Uterus (tissue), 4 donors: ENCODE measurements around the gene SLC4A7. TPM values are rescaled to one million over a fixed set of nuclear protein-coding genes. Genes with fewer than 3 reads are reported as not detected.

Source experiments
- DNase-seq, 2 donors: peaks; one replicate each; pipeline ENCODE4 v3.0.0-alpha.2; 2019 to 2020
- H3K27ac ChIP-seq, 2 donors: fragments of 200-600 bp; sonication (generic); 1 replicate in 1 of 2; 2 replicates in 1 of 2; pipeline ENCODE4 v1.5.1; 2016 to 2018
- H3K27me3 ChIP-seq, 2 donors: fragments of 200-600 bp; sonication (generic); one replicate each; pipeline ENCODE4 v1.5.1; 2018 to 2019; ENCODE audit warnings: control low read depth in 1 of 2
- H3K36me3 ChIP-seq, 2 donors: fragments of 200-600 bp; sonication (generic); one replicate each; pipeline ENCODE4 v1.5.1; 2019; ENCODE audit warnings: control low read depth in 1 of 2
- H3K4me1 ChIP-seq, 2 donors: fragments of 200-600 bp; sonication (generic); one replicate each; pipeline ENCODE4 v1.5.1; 2018 to 2019; ENCODE audit warnings: control low read depth in 1 of 2
- H3K4me3 ChIP-seq, 2 donors: fragments of 200-600 bp; sonication (generic); 1 replicate in 1 of 2; 2 replicates in 1 of 2; pipeline ENCODE4 v1.5.1; 2018 to 2019; ENCODE audit warnings: mild to moderate bottlenecking in 1 of 2
- H3K9me3 ChIP-seq, 2 donors: fragments of 200-600 bp; sonication (generic); one replicate each; pipeline ENCODE4 v1.5.1; 2019; ENCODE audit warnings: control low read depth in 1 of 2
- CTCF ChIP-seq, 4 experiments: fragments of 200-600 bp in 2 of 4; fragments of 450-650 bp in 2 of 4; sonication (generic) in 2 of 4; IDR thresholded peaks; one replicate each; pipeline ENCODE4 v1.5.1; 2016 to 2019; ENCODE audit warnings: antibody characterized with exemption in 4 of 4, mild to moderate bottlenecking in 2 of 4, moderate library complexity in 1 of 4
- POLR2A ChIP-seq, 2 donors: fragments of 450-650 bp; IDR thresholded peaks; one replicate each; pipeline ENCODE4 v1.6.1; 2016; ENCODE audit warnings: antibody characterized with exemption in 2 of 2, mild to moderate bottlenecking in 1 of 2, moderate library complexity in 1 of 2
- intact Hi-C: fragments of 100-400 bp; cut with DNase I; formaldehyde crosslinking; loops from one replicate; pipeline ENCODE4 v1.15.1; 2023; ENCODE audit warnings: low total_unique reads
- total RNA-seq, 4 donors: library from RNA; depleted of rRNA in 3 of 4; stranded (reverse); fragments of >200 nt in 3 of 4; gene quantifications; one replicate each; pipeline versions ENCODE4 v1.1.0 to v1.2.4, GENCODE V29; 2014 to 2023
- donor health status: DM: yes; HTN: yes; CAD: no.

The SLC4A7 gene
- total RNA-seq, 4 donors from 2014 or later = 20.0 to 83.5 (median 37.2) TPM

- H3K9me3 ChIP-seq = no peaks in the 10 kb centered on the region
- H3K27me3 ChIP-seq = no peaks in the 10 kb centered on the region
- intact Hi-C loops = no loop called here
- TF ChIP-seq POLR2A (IDR thresholded peaks at IDR 0.05) (no peak), CTCF (IDR thresholded peaks at IDR 0.05) (no peak)
- peak overlapping the region in 1 of 2 donors; percentile 47 for H3K27ac ChIP-seq
- peak; percentile 17 to 32 for DNase-seq
- H3K4me3 ChIP-seq = no peak overlapping the region
- no peaks in the 10 kb centered on the region for H3K36me3 ChIP-seq
- no peaks in the 10 kb centered on the region for H3K4me1 ChIP-seq
Measured at GRCh38 chr3:27326629-27327545, 157.3 kb downstream of the SLC4A7 start.

- H3K27ac ChIP-seq = peak overlapping the region in 1 of 2 donors; percentile 47
- intact Hi-C loops = no loop called here
Measured at GRCh38 chr3:27326202-27326601, 158.0 kb downstream of the SLC4A7 start.

GRCh38 chr3:27325419-27325818, 158.8 kb downstream of the SLC4A7 start:
- no peaks in the 10 kb centered on the region for H3K27me3 ChIP-seq
- peak overlapping the region in 1 of 2 donors; percentile 47 for H3K27ac ChIP-seq
- H3K4me1 ChIP-seq = no peaks in the 10 kb centered on the region
- no peak for TF ChIP-seq CTCF (IDR thresholded peaks at IDR 0.05)
- no peak for TF ChIP-seq POLR2A (IDR thresholded peaks at IDR 0.05)
- intact Hi-C loops = no loop called here
- no peak for DNase-seq
- no peak overlapping the region for H3K4me3 ChIP-seq
- H3K9me3 ChIP-seq = no peaks in the 10 kb centered on the region
- no peaks in the 10 kb centered on the region for H3K36me3 ChIP-seq

More at GRCh38 chr3:27326202-27326601, 158.0 kb downstream of the SLC4A7 start:
- no peaks in the 10 kb centered on the region for H3K9me3 ChIP-seq
- no peak overlapping the region for H3K4me3 ChIP-seq
- TF ChIP-seq POLR2A (IDR thresholded peaks at IDR 0.05) (no peak), CTCF (IDR thresholded peaks at IDR 0.05) (no peak)
- no peaks in the 10 kb centered on the region for H3K36me3 ChIP-seq
- H3K4me1 ChIP-seq = no peaks in the 10 kb centered on the region
- no peak for DNase-seq
- no peaks in the 10 kb centered on the region for H3K27me3 ChIP-seq

GRCh38 chr3:27324686-27325085, 159.5 kb downstream of the SLC4A7 start:
- H3K27ac ChIP-seq = no peak overlapping the region
- no peak for TF ChIP-seq CTCF (IDR thresholded peaks at IDR 0.05)
- TF ChIP-seq POLR2A (IDR thresholded peaks at IDR 0.05) = no peak
- no peak overlapping the region for H3K4me3 ChIP-seq
- intact Hi-C loops = no loop called here
- H3K36me3 ChIP-seq = no peaks in the 10 kb centered on the region
- H3K4me1 ChIP-seq = no peaks in the 10 kb centered on the region
- H3K9me3 ChIP-seq = no peaks in the 10 kb centered on the region
- DNase-seq = no peak
- no peaks in the 10 kb centered on the region for H3K27me3 ChIP-seq

- H3K4me1 ChIP-seq = no peaks in the 10 kb centered on the region
- no peak overlapping the region for H3K27ac ChIP-seq
- DNase-seq = no peak
- intact Hi-C loops = no loop called here
- TF ChIP-seq CTCF (IDR thresholded peaks at IDR 0.05) (no peak), POLR2A (IDR thresholded peaks at IDR 0.05) (no peak)
- H3K36me3 ChIP-seq = no peaks in the 10 kb centered on the region
- H3K9me3 ChIP-seq = no peaks in the 10 kb centered on the region
- H3K4me3 ChIP-seq = no peak overlapping the region
- no peaks in the 10 kb centered on the region for H3K27me3 ChIP-seq
Measured at GRCh38 chr3:27323087-27323570, 161.1 kb downstream of the SLC4A7 start.
